T-helper 22 cell (primary cell): ENCODE measurements around the gene MPST.

ENCODE experiments used
- DNase-seq: peaks from one replicate; pipeline ENCODE4 v3.0.0-alpha.2; 2020; ENCODE audit warnings: low read depth

MPST gene

DNA sequence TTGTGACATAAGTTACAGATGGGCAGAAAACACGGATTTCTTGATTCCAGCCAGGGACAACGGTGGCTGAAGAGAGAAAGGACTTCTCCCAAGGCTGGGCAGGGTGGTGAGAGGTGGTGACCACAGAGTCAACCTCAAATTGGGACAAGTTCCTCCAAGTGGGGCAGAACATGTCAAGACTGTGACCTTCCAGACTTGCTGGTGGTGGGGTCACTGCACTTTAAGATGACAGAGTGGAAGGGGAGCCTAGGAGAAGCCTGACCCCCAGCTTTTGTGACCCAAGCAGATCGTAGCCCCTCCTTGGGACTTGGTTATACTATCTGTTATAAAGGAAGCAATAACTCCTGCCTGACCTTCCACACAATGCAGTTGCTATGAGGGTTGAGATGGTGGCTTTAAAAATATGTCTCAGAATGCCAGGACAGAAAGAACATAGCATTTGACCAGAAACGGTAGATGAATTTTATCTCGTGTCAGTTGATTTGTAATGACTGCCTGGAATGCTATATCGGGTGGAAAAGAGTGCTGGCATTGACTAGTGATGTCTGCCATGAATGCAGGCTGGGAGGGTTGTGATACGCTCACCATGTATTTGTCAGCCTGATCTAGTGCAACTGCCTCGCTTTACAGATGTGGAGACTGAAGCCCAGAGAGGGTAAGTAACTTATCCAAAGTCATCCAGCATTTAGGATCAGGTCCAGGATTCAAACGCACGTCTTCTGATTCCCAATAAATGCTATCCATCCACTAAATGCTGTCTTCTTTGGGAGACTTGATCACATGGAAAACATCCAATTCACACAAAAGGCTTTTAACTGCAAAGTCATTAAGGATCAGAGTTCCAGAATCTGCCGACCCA is 18.6 kb upstream of the MPST start:
- DNase-seq = no peak

DNA sequence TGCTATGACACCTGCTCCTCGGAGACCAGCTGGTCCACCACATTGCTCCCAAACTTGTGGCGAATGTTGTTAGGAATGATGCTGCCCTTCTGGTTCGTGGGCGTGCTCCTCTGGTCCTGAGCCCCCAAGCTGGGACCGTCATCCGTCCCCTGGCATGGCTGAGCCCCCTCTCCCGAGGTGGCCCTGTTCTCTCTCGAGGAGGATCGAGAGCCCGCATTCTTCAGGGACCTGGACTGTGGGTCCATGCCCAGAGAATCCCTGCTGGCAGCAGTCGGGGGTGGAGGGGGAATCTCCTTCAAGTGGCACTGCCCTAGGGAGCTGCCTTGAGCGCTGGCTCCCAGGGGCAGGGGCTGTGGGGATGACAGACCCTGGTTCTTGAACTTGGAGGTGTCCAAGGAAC is 17.7 kb upstream of the MPST start:
- no peak for DNase-seq

DNA sequence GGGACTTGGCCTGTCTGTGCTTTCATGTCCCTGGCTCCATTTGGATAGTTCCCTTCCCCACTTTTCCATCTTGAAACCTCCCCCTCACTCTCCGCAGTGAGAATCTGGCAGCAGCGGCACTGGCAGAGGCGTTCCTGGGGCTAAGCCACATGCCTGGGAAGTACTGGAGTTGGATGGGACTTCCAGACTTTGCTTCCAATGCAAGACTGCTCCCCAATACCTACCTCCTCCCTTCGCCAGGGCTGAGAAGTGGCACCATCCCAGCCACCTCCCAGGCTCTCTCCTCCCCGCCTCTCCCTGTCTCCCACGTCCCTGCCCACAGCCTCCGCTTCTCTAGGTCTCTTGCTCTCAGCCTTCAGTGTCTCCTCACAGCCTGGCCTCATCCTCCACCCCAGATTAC is 16.9 kb upstream of the MPST start:
- no peak for DNase-seq

DNA sequence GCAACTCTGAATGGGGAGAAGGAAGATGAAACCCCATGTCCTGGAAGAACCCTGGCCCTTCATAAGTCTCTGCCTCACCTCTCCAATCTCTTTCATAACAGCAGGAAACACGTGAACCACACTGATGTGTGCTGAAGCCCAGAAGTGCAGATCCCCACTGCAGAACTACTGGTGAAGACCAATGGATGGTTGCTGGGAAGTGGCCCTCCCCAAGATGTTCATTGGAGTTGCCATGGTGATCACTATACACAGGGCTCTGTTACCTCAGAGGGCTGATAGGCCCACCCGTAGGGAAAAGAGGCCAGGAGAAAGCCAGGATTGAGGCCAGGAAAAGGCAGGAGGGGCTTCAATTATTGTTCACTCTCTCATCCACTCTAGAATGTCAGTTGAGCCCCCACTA is 11.9 kb upstream of the MPST start:
- DNase-seq = no peak

DNA sequence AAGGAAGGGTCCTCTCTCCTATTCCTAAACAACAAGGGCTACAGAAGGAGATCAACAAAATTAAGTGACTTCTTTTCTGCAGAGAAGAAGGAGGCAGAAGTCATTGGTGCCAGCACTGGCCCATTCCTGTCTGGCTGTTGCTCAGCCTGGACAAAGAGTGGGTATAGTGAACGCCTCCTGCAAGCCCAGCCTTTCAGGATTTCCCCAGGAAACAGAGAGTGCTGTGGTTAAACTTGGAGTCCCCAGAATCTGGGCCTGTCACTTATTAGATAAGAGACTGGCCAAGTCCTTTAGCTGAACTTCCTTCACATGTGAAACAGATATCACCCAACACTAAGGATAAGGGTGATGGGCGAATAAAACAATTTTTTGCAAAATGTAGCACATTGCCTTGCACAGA is 11.2 kb upstream of the MPST start:
- DNase-seq = no peak

DNA sequence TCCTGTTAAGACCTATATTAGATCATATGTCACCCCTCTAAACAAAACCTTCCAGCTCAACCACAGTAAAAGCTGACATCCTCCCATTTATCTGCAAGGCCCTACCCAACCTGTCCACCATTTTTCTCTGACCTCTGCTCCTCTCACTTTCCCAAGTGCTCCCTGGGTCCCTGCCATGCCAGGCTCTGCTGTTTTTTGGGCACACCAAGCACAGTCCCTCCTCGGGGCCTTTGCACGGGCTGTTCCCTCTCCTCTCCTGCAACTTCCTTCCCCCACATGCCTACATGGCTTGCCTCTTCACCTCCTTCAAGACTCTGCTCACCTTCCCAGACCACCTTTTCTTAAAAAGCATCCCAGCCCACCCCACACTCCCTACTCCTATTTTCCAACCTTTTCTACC is 10.1 kb upstream of the MPST start:
- DNase-seq = no peak

DNA sequence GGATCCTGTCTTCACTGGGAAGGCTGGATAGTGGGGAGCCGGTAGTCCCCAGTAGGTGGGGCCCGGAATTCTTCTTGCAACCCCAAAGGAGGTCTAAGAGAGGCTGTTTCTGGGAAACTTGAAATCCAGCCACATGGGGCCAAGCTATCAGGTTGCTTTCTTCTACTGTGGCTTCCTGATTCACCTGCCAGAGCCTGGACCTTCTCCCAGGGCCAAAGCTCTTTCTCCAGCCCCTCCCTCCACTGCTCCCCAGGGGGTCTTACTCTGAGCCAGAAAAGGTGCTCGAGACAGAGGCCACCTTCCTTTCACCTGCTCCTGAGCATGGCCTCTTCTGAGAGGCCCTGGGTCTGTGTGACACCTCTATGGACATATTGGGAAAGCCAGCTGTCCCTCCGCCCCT is 9.4 kb upstream of the MPST start:
- no peak for DNase-seq

DNA sequence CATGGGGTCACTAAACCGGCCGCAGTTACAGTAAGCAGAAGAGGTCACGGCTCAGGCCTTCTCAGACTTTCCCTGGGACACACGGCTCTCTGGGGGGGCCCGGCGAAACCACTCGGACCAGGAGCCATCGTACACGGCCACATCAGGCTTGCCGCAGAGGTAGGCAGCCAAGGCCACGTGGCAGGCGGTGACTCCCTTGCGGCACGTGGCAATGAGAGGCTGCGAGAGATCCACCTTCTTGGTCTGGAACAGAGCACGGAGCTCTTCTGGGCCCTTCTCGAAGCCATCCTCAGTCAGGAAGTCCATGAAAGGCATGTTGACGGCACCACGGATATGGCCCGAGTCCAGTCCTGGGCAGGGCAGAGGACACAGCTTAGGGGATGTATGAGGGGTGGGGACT is 8.6 kb upstream of the MPST start:
- DNase-seq = no peak

DNA sequence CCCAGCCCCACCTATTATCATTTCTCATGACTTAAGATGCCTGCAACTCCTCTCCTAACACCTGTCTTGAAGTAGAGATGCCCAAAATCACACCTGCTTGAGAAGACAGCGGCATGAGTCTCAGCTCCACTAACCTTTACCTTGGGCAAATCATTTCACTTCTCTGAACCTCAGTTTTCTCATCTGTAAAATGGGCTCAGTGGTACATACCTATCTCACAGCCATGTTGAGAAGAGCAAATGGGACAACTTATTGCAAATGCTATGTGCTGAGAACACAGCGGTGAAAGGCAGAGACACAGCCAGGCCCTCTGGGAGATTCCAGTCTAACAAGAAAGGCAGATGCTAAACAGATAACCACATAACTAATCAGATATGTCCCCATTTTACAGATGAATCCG is 8.1 kb upstream of the MPST start:
- no peak for DNase-seq

DNA sequence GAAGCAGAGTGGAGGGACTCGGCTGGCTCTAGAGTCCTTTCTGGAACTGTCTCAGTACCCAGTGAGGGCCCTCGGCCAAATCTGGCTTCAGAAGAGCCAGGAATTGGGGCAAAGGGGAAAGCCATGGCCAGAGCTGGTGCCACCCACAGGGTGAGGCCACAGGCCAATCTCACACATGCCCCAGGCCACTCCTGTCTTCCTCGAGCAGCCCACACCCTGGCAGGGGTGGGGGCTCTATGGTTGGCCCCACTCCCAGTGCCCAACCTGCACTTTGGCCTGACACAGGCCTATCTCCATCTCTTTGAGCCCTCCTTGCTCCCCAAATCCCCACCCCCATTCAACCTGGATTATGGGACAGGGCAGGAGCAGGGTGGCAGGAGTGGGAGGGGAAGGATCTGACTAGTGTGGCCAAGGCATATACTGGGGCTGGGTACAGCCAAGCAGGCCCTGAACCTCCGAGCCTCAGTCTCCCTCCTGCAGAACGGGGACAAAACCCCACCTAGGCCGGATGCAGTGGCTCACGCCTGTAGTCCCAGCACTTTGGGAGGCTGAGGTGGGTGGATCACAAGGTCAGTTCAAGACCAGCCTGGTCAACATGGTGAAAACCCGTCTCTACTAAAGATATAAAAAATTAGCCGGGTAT is 7.2 kb upstream of the MPST start:
- DNase-seq = no peak

DNA sequence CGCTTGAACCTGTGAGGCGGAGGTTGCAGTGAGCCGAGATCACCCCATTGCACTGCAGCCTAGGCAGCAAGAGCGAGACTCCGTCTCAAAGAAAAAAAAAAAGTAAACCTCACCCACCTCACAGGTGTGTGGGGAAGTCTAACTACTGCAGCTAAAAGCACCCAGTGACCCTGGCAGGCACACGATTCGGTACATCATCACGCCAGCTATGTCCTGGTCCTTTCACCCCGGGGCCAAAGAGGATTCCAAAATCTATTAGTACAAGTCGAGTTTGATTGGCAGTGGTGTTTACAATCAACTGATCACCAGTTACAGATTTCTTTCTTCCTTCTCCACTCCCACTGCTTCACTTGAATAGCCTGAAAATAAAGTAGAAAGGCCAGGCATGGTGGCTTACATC is 6.6 kb upstream of the MPST start:
- DNase-seq = no peak

DNA sequence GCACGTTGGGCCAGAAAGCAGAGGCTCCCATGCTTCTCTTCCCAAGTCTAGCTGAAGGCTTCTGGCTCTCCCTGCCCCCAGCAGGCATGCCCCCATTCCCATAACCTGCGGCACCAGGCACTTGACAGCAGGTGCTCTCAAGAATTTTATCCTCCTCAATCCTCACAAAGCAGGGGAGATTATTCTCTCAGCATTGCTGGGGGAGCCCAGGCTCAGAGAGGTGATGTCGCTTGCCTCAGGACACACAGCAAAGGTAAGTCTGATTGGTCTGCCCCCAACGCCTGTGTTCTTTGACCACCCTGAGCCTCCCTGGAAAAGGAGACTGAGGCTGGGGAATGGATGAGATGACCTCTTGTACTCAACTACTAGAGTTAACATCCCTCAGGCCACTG is 5.1 kb upstream of the MPST start:
- no peak for DNase-seq

DNA sequence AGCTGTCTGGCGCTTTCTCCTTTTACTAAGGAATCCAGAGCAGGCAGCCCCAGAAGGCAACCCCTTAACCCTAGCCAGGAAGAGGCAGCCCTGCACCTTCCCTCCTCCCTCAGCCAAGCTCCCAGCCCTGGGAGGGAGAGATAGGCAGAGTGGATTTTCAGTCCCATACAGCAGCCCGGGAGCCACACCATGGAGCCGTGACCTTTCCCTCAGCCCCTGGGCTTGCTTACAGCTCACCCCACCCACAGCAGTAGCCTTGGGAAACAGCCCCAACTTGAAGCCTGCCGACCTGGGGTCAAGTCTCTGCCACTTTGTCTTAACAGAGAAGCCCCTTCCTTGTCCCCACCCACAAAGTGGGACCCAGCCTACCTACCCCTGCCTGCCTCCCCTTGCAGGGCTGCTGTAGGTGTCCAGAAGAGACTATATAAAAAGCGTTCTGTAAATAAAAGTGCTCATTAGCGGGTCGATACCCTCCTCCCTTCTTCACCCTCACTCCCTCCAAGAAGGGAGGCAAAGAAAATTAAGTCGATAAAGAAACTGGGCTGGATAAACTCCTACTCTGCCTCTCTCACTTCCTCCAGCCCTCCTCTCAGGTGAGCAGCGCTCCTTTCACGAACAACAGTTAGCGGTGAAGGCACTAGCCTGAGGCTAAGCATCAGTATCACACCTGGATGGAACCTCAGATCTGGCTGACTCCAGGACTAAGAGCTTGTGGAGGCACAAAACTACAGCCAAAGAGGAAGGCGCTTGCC is 4.5 kb upstream of the MPST start:
- DNase-seq = no peak

DNA sequence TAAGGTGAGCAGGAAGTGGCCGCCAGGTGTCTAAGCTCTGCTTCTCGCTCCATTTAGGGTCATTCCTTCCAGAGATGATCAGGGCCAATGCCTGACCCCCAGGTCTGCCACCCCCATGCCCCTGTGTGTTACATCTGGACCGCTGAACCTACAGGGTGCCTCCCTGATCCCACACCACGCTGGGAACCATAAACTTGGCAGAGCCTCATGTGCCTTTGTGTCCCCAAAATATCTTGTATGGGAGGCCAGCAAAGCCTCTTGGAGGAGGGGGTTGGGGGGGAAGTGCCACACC is 4.0 kb upstream of the MPST start:
- DNase-seq = no peak

DNA sequence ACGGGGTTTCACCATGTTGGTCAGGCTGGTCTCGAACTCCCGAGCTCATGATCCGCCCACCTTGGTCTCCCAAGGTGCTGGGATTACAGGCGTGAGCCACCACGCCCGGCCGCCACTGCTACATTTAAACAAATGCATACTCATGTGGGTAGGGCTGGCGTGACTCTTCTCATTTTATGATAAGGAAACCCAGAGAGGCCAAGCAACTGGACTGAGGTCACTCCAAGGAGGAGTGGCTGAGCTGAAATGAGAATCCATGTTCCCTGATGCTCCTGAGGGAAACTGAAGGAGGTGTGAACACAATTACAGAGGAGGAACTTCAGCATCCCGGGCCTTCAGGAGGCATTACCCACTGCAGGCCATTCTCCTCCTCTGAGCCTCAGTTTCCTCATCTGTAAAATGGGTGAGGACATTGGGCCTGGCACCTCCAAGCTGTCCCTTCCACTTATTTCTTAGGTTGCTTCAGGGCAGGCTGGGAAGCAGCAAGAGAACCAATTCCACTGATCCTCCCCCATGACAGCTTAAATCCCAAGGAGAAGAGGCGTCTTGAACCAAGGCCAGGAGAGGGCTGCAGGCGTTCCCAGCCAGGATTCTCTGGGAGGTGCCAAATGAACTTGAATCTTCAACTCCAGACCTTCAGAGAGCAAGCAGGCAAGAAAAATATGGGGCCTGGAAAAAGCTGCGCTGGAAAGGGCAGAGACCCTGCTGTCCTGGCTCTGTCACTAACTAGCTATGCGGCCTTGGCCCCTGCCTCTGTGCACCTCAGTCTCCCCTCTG is 3.2 kb upstream of the MPST start:
- DNase-seq = no peak

DNA sequence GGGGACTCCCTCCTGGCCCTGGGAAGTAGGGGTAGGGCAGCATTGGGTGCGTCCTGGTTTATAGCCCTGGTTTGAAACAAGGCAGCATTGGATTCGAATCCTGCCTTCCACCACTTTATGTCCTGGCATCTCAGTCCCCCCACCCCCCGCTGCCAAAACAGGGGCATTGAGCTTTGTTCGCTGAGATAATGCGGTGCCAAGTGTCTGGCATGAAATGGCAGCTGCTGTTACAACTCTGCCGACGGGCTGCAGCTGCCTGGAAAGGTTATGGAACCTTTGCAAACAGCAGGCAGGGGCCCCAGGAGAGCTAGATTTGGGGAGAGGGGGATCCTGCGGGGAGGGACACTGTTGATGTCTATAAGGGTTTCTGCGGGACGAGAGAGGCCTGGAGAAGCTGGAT is 2.2 kb upstream of the MPST start:
- DNase-seq = no peak

DNA sequence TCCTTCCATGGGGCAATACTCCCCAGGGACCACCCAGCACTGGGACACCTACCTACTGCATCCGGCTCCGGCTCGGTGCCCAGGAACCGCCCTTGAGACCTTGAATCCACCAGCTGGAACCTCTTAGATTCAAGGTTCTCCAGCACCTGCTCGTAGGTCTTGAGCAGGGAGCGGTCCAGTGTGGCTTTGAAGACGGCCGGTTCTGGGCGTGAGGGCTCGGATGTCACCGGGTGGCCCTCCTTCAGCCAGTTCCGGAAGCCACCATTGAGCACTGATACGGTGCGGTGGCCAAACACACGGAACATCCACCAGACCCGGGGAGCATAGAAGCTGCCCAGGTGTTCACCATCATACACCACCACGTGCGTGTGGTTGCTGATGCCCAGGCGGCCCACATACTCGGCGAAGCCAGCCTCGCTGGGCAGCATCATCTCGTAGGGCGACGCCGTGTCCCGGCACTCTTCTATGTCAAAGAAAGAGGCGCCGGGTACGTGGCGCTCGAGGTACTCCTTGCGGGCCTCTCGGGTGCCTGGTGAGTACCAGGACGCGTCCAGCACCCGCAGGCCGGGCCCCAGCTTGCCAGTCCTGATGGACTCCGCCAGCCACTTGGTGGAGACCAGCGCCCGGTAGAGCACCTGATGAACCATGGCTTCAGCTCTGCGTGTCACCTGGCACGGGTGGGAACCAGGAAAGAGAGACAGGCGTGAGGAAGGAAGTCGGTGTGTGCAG is 1.3 kb upstream of the MPST start:
- DNase-seq = no peak

DNA sequence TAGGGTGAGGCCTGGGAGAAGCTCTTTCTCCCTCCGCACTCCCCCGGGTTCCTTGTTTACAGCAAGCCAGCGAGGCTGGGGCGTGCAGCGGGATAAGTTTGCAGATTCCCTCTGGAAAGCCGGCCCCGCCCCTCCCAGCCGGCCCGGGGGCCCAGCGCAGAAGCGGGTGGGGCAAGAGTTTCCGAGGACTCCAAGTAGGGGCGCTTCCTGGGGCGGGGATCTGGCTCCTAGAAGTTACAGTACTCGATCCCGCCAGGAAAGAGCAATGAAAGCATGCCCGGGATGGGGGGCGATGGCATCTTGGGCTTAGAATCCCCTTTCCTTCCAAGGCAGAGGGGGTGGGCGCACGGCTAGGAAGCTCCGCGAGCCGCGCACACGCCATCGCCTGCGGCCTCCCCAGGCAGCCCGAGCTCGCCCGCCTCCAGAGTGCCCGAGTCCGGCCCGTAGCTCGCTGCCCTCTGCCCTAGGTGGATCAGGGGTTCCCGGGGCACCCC is 680 bp upstream of the MPST start:
- DNase-seq = no peak

DNA sequence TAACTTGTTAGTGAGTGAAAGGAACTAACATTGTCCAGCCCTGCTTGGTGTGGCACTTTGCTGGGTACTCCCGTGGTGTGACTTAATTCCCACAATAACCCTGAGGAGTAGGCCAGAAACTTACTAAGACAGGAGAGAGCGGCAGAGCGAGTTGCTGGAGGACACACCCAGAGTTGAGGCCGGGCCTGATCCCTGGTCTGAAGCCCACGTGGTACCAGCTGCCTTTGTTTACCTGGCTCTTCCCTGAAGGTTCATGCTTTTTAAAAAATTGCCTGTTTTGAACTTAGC is 594 bp downstream of the MPST start:
- no peak for DNase-seq

DNA sequence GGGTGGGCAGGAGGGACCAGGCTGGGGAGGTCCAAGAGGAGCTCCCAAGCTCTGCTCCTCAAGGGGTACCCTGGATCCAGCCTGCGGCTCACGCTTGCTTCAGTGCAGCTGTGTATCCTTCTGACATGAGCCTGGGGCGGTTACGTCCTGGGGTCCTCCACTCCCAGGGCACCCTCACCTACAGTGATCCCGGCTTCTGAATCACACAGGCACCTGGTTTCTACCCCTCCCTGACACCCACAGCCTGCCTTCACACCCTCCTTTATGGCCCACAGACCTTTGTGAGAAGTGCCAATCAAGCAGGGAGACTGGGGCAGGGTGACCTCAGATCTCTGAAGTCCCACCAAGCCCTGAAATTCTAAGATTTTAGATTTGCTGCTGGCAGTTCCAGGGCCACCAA is 1.5 kb downstream of the MPST start:
- no peak for DNase-seq

DNA sequence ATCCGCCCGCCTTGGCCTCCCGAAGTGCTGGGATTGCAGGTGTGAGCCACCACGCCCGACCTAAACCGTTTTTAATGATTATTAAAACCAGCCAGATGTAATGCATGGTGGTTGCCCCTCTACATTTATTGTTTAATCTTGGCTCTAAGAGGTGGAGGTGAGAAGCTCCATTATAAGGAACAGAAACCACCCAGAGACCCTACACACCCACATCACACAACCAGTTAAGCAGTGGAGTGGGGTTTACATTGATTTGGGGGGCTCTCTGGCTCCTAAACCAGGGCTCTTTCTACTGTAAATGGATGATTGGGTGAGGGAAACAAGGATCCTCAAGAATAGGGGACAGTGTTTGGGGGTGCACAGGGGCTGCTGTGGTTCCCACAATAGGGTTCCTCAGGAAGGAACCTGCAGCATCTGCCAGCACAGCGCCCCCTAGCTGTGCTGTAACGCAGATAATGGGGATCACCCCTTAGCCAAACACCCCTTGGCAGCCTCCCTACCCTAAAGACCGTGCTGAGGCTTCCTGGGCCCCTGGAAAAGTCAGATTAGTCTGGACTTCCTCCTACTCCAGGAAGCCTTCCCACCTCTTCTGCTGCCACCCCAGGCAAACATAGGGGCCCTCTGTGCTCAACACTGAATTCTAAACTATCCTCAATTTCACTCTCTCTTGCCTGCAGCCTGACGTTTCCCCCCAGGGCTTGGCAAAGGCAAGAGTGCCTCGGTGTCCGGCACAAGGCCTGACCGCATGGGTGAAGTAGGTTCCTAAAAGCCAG is 2.4 kb downstream of the MPST start:
- DNase-seq = peak; percentile 26
